ENCODE measurements around the gene FRMD5.

- no peak for TF ChIP-seq CTCF (IDR thresholded peaks at IDR 0.05; ENCODE audit: poor library complexity)
- TF ChIP-seq EZH2 (IDR thresholded peaks at IDR 0.05; ENCODE audit: borderline replicate concordance): no peak
- TF ChIP-seq EZH2phosphoT487 (IDR thresholded peaks at IDR 0.05; ENCODE audit: low read depth, severe bottlenecking, unreplicated experiment): no peak
Measured at GRCh38 chr15:44136991-44137477, 58.0 kb downstream of the FRMD5 start.
